ENCODE measurements around the gene ELP2. TPM values are rescaled to one million over a fixed set of nuclear protein-coding genes. Genes with fewer than 3 reads are reported as not detected.

Gene ELP2
- total RNA-seq, 1 experiment from 2014 or later: 137 TPM

- no peaks in the 10 kb centered on the region for H4K20me1 ChIP-seq (ENCODE audit: control insufficient read depth, insufficient read depth, insufficient read length)
These were observed 5.6 kb downstream of the ELP2 start for GRCh38 chr18:36135264-36135663.

More at GRCh38 chr18:36135264-36135663, 5.6 kb downstream of the ELP2 start:
- Histone ChIP-seq H2BK20ac (ENCODE audit: low read depth, low read length, poor library complexity, severe bottlenecking) (no peak overlapping the region), H2BK12ac (ENCODE audit: insufficient read length, low read depth, low read length) (no peak overlapping the region), H3K56ac (ENCODE audit: insufficient read length, low read depth, low read length) (no peak overlapping the region), H4K8ac (replicated peaks; ENCODE audit: insufficient read length, low read depth, low read length) (no peak overlapping the region), H3K18ac (ENCODE audit: insufficient read length, low read depth, low read length) (no peak overlapping the region), H3K79me2 (ENCODE audit: insufficient read depth, low read length) (peaks cover 30% of the 10 kb centered on the region), H2AK5ac (ENCODE audit: insufficient read length, low read length) (no peak overlapping the region), H3T11ph (ENCODE audit: low read length) (no peak overlapping the region), H3K4me1 (ENCODE audit: insufficient read depth, low read length) (peaks cover 4% of the 10 kb centered on the region; the same call in 1 of the 2 replicates), H3K4ac (ENCODE audit: low read depth, low read length) (no peak overlapping the region), H2BK15ac (ENCODE audit: low read depth, low read length) (no peak overlapping the region), H3K79me1 (ENCODE audit: insufficient read depth, low read depth, low read length, poor library complexity, severe bottlenecking) (peaks cover 5% of the 10 kb centered on the region), H4K91ac (ENCODE audit: insufficient read length, low read depth, low read length) (no peak overlapping the region), H2BK5ac (ENCODE audit: insufficient read length, low read length) (no peak overlapping the region), H2BK120ac (ENCODE audit: low read depth, low read length, poor library complexity, severe bottlenecking) (no peak overlapping the region), H3K4me2 (ENCODE audit: insufficient read depth, insufficient read length, low read length) (no peak overlapping the region), H2AFZ (ENCODE audit: low read length) (no peak overlapping the region), H3K23ac (ENCODE audit: insufficient read length, low read depth, low read length) (no peak overlapping the region), H3K9me3 (ENCODE audit: control insufficient read depth, low read depth, low read length) (no peaks in the 10 kb centered on the region), H3K27ac (ENCODE audit: insufficient read length, low read depth, low read length) (no peak overlapping the region), H3K14ac (ENCODE audit: insufficient read depth, low read length) (no peak overlapping the region), H3K23me2 (ENCODE audit: insufficient read length, low read depth, low read length, poor library complexity, severe bottlenecking) (peaks cover 3% of the 10 kb centered on the region), H4K5ac (ENCODE audit: insufficient read length, low read depth, low read length) (no peak overlapping the region), H3K9ac (ENCODE audit: extremely low read depth, insufficient read length, low read length) (no peak overlapping the region), H3K27me3 (ENCODE audit: insufficient read depth, low read length) (no peaks in the 10 kb centered on the region)
- H3K36me3 Mint-ChIP-seq (ENCODE audit: insufficient read depth in 1 of 3, low read depth in 3 of 3): peaks cover 35 to 53% (median 50%) of the 10 kb centered on the region in 3 experiments; a peak in 6 of 7 replicates
- H3K4me1 Mint-ChIP-seq: peaks cover 21 to 22% of the 10 kb centered on the region in 2 experiments
- no peak for TF ChIP-seq CTCF (conservative IDR thresholded peaks at IDR 0.05)
- H3K27ac Mint-ChIP-seq: no peak overlapping the region
- DNase-seq: no peak
- H3K4me3 Mint-ChIP-seq: no peak overlapping the region
- no peaks in the 10 kb centered on the region for H3K27me3 Mint-ChIP-seq (ENCODE audit: low read depth)
- no CpG with 5 or more reads among the region's 1 CpG for WGBS (ENCODE audit: extremely low coverage, insufficient read length, low lambda C conversion rate)
- H3K9me3 Mint-ChIP-seq: no peaks in the 10 kb centered on the region
